Epithelial cell of esophagus (primary cell): ENCODE data around the gene CFAP58.

ENCODE experiments used
- DNase-seq: peaks from one replicate; pipeline ENCODE4 v3.0.0; 2010; ENCODE audit warnings: low read depth
- H3K4me3 ChIP-seq: 2 replicates; pipeline ENCODE4 v1.5.1; 2011; ENCODE audit warnings: mild to moderate bottlenecking, low read length, control low read depth
- CTCF ChIP-seq: IDR thresholded peaks from 2 replicates; pipeline ENCODE4 v1.5.1; 2011; ENCODE audit warnings: low read depth, mild to moderate bottlenecking, low read length, control low read depth, inconsistent platforms; ENCODE audit not compliant: insufficient read depth; ENCODE audit errors: missing control alignments

Gene CFAP58

GRCh38 chr10:104332243-104333031, 21.2 kb upstream of the CFAP58 start:
- no peak overlapping the region for H3K4me3 ChIP-seq
- TF ChIP-seq CTCF, result no peak
- no peak for DNase-seq

GRCh38 chr10:104333032-104333727, 20.5 kb upstream of the CFAP58 start:
- no peak for TF ChIP-seq CTCF
- DNase-seq, result no peak
- no peak overlapping the region for H3K4me3 ChIP-seq

GRCh38 chr10:104333728-104334373, 19.8 kb upstream of the CFAP58 start:
- no peak for TF ChIP-seq CTCF
- DNase-seq, result no peak
- H3K4me3 ChIP-seq, result no peak overlapping the region

GRCh38 chr10:104334561-104334960, 19.1 kb upstream of the CFAP58 start:
- TF ChIP-seq CTCF, result no peak
- H3K4me3 ChIP-seq, result no peak overlapping the region
- no peak for DNase-seq

GRCh38 chr10:104334965-104335650, 18.5 kb upstream of the CFAP58 start:
- H3K4me3 ChIP-seq, result peak overlapping the region; percentile 93
- DNase-seq, result peak; percentile 65
- TF ChIP-seq CTCF, result no peak

- DNase-seq, result no peak
Observed at GRCh38 chr10:104336821-104337467, 16.7 kb upstream of the CFAP58 start.

More at GRCh38 chr10:104336821-104337467, 16.7 kb upstream of the CFAP58 start:
- no peak for TF ChIP-seq CTCF
- peak overlapping the region; percentile 93 for H3K4me3 ChIP-seq
